GM18517 (cell line): ENCODE data around the gene SCN2B.

Experiments
- ATAC-seq: cut with Tn5 transposase; IDR thresholded peaks from one replicate; pipeline ENCODE4 v1.9.1; 2021; ENCODE audit warnings: mild to moderate bottlenecking, moderate library complexity; ENCODE audit not compliant: unreplicated experiment

SCN2B gene, protein sequence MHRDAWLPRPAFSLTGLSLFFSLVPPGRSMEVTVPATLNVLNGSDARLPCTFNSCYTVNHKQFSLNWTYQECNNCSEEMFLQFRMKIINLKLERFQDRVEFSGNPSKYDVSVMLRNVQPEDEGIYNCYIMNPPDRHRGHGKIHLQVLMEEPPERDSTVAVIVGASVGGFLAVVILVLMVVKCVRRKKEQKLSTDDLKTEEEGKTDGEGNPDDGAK

DNA sequence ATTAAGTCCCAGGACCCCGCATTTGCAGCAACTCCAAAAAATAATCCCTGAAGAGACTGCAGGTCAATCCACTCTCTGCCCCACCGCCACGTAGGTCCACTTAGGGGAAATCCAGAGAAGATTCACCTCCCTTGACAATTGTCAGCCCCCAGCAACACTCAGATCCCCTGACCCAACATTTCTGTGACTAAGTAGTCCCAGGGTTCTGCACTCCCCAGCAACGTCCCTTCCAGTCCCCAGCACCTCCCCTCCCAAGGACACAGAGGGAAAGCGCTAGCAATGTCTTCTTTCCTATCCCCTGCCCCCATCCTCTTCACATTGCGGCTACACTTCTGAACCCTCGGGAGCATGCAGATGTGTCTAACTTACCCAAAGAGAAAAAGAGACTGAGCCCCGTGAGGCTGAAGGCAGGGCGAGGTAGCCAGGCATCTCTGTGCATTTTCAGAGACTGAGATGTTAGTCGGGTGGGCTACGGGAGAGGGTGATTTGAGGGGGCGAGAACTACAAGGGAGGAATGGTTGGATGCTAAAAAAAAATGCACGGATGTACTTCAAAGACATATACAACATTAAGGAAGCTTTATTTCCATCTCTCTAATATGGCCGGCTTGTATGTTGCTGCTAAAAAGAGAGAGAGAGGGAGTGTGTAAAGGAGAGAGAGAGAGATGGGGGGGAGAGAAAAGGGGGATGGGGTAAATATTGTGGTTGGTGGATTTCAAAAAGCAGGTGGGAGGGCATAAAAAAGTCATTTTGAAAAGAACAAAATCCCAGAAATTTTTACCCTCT lies at the start of gene SCN2B:
Gene SCN2B (minus strand): TSS at position 647 of the 785 bp plus-strand sequence. CDS start 208 bp downstream, at position 439.
- no peak for ATAC-seq

DNA sequence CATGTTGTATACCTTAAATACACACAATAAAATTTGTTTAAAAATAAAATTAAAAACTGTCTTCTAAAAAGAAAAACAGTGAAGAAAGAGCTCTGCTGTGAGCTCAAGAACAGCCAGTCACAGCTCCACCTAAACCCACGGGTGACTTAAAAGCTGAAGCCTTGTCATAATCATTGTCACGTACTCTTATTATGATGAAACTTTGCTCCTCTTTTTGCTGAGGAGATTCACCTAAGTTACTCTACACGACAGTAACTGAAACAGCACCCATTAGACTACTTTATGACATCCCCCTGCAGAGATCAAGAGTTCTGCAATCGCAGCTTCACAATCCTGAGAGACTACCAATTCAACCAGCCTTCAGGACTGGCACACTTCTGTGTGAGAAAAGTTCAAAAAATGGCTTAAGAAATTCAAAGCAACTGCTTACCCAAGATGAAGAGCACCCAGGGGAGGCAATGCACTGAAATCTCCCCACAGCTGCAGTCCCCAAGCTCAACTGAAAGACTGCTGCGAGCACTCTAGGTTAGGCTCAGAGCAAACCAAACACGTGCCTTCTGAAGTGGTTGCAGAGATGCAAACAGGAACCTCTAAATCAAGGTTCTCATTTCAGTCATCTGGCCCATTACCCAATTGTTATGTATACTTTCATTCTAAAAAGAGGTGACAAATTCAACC lies 48.2 kb upstream of the SCN2B start, which contains the start of gene JAML:
Gene JAML (minus strand): TSS at position 501 of the 678 bp plus-strand sequence. CDS start 10,145 bp downstream, outside the sequence.
- ATAC-seq = no peak

DNA sequence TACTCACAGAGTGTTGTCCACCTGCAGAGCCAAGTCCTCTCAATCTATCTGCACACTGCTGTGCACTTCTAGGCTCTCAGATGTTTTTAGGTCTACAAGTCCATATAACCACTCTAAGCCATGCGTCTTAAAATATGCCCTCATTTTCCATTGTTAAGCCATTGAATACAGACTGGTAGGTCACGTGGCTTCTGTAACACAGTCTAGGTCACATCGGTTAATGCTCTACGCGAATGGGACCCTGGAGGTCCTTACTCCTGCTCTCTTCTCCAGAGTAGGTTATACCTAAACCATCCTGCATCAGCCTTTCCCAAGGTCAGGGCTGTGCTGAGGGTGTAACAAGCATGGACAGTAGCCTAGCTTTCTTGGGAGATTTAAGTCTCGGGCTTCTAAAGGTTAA lies 47.6 kb upstream of the SCN2B start:
- no peak for ATAC-seq

DNA sequence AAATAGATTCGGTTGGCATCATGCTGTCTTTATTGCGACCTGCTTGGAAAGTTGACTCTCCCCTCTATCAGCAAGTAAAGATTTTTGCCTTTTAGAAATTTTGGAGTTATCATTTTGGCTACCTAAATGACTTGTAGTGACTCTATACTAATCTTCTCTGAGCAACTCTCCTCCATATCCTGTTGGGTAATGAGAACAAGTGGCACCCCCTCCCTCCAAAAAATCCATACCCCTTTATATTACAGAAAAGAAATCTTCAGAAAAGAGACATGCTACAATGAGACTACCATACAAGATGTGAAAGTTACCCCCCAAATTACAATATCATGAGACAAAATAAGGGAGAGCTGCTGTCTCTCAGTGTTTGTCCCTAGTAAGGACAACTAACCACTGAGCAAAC lies 47.1 kb upstream of the SCN2B start:
- no peak for ATAC-seq

DNA sequence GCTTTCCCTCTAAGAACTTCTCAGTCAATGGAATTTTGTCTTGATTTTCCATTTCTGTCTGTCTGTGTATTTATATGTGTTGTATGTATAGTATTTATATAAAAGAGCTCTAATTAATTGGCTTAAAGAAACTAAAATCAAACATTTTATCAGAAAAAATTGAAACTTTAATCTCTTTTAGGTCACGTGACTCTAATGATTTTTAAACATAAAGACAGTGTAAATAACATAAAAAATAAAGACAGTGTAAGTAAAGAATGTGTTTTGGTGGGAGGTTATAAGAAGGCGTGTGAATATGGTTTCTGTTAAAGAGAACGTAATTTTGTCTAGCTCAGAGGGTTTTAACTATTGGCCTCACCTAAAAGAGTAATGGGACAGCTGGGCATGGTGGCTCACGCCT lies 46.0 kb upstream of the SCN2B start:
- ATAC-seq = no peak

DNA sequence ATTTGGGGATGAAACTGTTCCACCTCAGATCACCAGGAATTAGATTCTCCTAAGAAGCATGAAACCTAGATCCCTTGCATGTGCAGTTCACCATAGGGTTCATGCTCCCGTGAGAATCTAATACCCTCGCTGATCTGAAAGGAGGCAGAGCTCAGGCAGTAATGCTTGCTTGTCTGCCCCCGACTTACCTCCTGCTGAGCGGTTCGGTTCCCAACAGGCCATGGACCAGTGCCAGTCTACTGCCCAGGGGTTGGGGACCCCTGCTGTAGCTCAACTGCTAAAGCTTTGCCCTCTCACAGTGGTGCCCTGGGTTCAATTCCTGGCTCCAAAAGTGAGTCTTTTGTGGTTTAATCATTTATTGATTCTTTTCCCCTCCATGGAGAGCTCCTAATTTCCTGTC lies 45.0 kb upstream of the SCN2B start:
- no peak for ATAC-seq

DNA sequence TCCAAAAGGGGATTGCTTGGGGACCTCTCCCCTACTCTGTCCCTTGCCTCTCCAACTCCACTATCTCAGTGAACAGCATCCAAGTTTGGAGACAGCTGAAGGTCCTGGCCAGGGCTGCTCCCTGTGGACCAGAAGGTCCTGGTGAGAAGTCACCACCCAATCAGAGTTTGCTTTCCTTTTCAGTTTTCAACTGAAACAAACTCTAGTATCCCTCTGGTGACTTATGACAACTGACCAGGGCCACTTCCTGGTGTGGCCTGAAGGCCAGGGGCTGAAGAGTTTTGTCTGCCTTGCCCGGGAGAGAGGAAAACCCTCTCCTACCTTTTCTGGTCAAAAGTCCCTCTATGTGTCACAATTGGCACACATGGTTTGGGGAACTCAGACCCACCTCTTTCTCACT lies 43.3 kb upstream of the SCN2B start:
- ATAC-seq = no peak

DNA sequence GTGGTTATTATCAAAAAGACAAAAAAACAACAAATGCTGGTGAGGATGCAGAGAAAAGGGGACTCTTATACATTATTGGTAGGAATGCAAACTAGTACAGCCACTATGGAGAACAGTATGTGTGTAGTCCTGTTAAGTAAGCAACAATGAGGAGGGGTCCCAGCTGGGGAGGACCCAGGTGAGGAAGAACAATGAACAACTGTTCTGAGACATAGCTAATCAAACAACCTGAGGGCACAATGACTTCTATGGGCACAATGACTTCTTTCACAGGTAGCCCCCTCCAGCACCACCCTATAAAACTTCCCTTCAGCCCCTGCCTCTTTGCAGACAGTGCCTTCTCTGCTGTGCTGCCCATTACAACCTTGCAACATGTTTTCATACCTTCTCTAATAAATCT lies 42.8 kb upstream of the SCN2B start:
- ATAC-seq = no peak

DNA sequence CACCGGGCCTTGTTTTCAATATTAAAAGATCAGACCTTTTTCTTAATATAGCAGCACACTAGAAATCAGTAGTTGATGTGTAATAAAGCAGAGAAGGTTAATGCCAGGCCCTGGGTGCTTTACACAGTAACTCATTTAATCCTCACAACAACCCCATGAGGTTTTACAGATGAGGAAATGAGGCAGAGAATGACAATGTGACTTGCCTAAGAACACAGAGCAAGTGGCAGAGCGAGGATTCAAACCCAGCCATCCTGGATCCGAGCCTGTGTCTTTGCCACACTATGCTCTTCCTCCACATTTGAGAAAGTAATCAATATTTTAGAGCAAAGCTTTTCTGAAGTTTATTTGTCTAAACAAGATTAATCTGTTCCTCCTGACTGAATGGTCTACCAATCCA lies 41.1 kb upstream of the SCN2B start:
- ATAC-seq = no peak

DNA sequence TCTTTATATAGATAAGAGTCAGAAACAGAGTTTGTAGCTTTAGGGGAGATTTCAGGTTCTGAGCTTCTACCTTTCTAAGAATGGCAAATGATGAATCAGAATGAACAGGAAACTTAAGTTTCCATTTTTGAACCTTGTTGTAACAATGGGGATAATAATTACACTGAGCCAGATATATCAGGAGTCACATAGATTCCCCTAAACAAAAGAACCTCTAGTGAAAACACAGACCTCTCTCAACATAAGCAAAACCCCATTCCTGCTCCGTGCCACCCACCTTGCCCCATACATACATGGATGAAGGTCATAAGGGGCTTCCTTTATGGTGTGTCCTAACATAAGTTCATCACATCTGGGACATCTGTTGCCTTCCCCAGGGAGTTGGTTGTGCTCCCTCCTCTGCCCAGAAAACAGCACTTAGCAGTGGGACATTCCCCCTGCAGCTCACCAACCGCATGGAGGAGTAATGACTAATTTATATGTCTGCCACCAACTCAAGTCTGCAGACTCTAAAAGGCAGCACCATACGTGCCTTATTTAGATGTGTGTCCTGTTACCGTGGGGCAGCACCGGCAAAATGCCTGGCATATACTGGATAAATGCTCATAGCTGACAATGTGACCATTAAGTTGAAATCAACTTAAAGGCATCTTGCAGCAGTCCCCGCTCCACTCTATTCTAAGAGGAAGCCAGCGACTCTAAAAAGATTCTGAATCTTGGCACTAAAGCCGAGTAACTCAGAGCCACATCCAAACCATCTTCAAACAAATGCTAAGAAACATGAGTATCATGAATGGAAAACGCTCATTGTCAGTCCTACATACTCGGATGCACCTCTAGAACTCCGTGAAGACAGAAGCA lies 40.4 kb upstream of the SCN2B start:
- peak; percentile 59 for ATAC-seq

DNA sequence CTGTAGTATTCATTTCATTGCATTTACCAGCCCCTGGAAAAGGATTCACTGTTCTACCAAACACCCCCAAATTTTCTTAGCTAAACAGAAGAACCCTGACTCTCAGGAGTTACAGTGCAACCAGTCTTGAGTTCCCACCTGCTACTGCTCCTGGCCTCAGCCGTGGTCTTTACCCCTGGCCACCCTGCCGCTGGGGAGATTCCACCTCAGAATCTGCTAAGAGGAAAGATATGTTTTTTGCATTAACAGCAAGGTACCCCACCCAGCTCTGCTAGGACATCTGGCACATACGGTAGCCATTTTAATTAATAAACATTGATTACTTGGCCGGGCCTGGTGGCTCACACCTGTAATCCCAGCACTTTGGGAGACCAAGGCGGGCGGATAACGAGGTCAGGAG lies 39.3 kb upstream of the SCN2B start:
- ATAC-seq = no peak

DNA sequence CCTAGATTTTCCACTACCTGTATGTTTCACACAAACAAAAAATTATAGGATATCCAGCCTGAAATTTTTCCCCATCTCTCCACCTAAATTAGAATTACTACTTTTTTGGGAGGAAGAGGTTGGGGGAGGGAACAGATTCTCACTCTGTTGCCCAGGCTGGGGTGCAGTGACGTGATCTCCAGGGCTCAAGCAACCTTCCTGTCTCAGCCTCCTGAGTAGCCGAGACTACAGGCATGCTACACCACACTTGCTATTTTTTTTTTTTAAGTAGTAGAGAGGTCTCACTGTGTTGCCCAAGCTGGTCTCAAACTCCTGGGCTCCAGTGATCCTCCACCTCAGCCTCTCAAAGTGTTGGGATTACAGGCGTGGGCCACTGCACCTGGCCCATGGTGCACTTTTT lies 38.8 kb upstream of the SCN2B start:
- no peak for ATAC-seq

DNA sequence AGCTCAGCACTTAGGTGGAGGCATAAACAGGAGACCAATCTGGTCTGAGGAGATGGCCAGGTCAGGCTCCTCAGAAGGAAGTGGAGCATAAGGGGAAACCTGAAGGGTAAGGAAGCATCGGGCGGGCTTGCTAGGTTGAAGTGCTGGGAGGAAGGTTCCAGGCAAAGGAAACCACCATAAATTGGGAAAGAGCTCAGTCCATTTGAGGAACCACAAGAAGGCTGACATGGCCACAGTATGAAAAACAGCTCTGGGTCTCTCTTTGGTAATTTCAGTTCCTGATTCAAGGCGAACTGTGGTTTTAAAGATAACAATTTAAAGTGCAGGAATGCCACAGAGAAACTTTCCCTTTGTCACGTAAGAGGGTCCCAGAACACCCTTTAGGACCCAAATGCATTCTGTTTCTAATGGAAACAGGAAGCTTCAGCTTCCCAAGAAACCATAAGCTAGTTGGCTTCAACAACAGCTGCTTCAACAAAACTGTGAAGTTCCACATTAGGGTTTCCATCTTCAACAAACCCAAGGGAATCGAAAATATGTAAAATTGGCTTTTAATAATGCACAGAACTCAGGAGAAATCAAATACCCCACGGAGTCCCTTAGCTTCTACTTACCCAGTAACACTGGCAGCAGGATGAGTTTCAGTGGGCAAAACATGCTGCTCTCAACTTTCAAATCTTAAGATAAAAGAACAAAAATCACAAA lies 37.9 kb upstream of the SCN2B start:
- peak; percentile 38 for ATAC-seq

DNA sequence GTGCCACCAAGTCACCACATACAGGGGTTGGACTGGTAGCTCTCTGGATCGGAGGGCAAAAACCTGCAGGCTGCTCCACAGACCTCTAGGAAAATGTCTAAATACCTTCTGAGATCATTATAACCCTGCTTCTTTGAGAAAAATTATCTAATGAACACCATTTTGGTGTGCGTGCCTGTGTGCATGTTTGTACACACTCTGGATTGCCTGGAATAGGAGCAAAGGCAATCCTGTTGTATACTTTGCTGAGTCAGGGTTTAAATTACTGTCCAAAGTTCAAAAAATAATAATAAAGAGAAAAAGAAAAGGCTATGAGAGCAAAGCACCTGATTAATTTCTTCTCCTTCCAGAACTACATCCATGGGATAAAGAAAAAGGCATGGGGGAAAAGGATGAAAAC lies 37.3 kb upstream of the SCN2B start:
- ATAC-seq = no peak

DNA sequence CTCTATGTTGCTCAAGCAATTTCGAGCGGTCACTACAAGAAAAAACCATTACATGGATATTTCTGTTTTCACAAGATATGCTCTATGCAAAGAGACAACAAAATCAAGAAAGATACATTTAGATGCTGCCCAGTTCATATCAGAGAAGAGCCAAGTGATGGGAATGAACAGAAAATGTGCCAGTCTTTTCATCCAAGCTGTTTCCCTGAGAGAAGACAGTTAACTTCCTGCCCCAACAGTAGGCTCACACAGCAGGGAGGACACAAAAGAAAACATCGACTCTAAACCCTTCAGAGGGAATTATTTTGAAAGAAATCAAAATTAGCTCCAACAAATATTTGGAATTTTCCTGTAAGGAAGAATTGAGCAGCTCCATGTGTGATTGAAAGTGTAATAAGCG lies 36.8 kb upstream of the SCN2B start:
- ATAC-seq = no peak

DNA sequence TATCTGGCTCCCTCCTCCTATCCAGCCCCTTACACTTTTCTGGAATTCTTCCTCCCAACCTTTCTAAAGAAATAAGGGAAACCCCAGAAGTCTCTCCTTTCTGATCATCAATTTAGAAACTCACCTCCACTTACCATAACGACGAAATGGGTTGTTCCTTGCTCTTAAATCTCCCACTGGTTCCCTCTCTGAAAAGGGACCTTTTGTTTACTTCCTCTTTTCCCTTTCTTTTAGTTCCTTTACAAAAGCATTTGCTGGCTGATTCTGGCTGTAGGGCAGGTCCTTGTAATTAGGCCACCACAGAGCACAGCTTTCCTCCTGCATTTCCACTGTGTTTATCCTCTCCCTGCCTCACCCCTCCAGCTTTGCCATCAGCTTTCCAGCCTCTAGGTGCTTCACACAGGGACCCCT lies 36.3 kb upstream of the SCN2B start:
- ATAC-seq = no peak

DNA sequence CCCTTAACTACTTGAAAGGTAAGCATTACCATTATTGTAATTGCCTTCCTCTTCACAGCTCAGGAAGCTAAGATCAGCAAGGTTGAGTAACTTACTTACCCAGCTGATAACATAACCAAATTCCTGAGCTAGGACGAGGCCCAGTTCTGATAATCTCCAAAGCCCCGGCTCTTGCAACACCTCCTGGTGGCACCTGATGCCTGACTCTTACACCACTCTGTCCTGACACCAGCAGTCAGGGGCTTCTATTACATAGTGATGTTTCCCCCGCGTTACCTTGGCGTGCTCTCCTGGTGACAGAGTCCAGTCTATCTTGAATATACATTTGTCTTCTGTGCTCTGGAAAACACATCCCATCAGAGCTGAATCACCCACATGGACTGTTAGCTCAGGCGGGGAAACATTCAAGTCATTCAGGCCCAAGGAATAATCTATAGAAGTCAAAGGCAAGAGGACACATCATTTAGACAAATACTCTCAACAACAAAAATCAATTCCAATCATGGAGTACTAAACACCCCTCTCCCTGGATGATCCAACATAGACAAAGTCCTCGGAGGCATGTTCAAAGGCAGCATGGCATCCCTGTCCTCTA lies 35.8 kb upstream of the SCN2B start:
- no peak for ATAC-seq

DNA sequence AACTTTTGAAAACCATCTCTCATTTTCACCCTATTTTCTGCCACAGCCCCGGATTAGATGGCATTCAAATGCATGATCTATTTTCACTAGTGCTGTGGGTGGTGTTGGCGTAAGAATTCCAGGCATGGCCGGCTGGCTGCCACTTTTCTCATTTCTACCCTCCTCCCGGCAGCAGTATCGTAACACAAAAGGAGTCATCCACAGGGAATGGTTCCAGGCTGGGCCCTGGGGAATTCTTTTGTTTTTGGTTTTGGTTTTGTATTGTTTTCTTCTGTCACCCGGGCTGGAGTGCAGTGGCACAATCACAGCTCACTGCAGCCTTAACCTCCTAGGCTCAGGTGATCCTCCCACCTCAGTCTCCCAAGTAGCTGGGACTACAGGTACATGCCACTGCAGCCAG lies 34.6 kb upstream of the SCN2B start:
- ATAC-seq = no peak

DNA sequence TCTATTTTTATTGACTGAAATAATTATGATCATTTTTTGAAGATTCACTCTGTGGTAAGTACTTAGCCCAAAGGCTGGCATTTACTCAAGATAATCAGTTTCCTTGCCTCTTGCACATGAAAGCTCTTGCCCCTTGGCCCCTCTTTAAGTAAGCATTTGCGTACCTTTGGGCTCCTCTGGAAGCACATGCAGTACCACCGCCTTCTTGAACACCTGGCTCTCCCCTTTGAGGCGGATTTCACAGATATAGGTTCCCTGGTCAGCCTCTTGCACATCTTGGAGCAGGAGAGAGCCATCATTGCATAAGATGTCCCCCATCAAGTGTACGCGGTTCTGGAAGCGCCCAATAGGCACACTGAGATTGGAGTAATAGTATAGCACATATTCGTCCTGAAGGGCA lies 33.9 kb upstream of the SCN2B start:
- no peak for ATAC-seq

DNA sequence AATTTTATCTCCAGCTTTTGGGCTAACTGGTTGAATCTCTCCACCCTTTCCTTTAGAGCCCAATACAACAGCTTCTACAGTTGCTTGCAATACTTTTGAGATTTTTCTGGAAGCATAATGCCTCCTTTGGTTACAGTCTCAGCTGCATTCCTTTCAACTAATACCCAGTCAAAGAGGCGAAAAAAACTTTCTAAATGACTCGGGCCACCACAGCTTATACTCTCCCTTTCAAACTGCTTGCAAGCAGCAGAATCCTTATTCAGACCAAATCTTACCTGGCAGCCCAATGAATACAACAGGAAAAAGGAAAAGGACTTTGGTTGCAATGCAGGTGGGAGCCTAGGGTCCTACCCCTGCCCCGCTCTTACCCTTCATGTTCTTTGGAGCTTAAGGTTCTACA lies 32.6 kb upstream of the SCN2B start:
- ATAC-seq = no peak
